Lower lobe of right lung (tissue), 2 donors: ENCODE data around the gene ZNF669. TPM values are rescaled to one million over a fixed set of nuclear protein-coding genes. Genes with fewer than 3 reads are reported as not detected.
A peak's percentile ranks its signal among the peaks of the same experiment; 100 is the strongest.

ENCODE experiments used
- ATAC-seq, 2 donors: fragments of 200-7000 bp; cut with Tn5 transposase; one replicate each; pipeline ENCODE4 v1.9.1; 2020 to 2022; ENCODE audit warnings: mild to moderate bottlenecking in 2 of 2, moderate library complexity in 2 of 2
- DNase-seq: peaks from one replicate; pipeline ENCODE4 v3.0.0-alpha.2; 2020
- H3K27ac ChIP-seq: fragments of 200-600 bp; one replicate; pipeline ENCODE4 v1.8.0; 2022
- H3K27me3 ChIP-seq: fragments of 200-600 bp; one replicate; pipeline ENCODE4 v1.8.0; 2022; ENCODE audit warnings: low read depth
- H3K36me3 ChIP-seq: fragments of 200-600 bp; one replicate; pipeline ENCODE4 v1.8.0; 2022; ENCODE audit warnings: mild to moderate bottlenecking
- H3K4me1 ChIP-seq: fragments of 200-600 bp; one replicate; pipeline ENCODE4 v1.8.0; 2022
- H3K4me3 ChIP-seq: fragments of 200-600 bp; one replicate; pipeline ENCODE4 v1.8.0; 2022; ENCODE audit warnings: mild to moderate bottlenecking
- H3K9me3 ChIP-seq: fragments of 200-600 bp; one replicate; pipeline ENCODE4 v1.8.0; 2022
- CTCF ChIP-seq: fragments of 200-600 bp; IDR thresholded peaks from one replicate; pipeline ENCODE4 v1.8.0; 2022; ENCODE audit warnings: antibody characterized with exemption, mild to moderate bottlenecking
- intact Hi-C: fragments of 100-400 bp; cut with DNase I; formaldehyde crosslinking; loops from one replicate; pipeline ENCODE4 v1.11.0; 2022
- total RNA-seq: library from RNA; stranded (reverse); fragmentation: NEBNext Ultra II Directional; extraction: Animal tissue kit (Norgen Biotek cat#: 25700); gene quantifications from one replicate; pipeline ENCODE4 v1.2.1, GENCODE V29; 2021
- donor health status: DM: no; HTN: yes; CAD: no; lungs with severe emphysema.

Gene ZNF669
- total RNA-seq, 1 donor from 2014 or later, result 9.0 TPM

GRCh38 chr1:247096958-247097357 lies 7.2 kb downstream of the ZNF669 start:
- no peak for TF ChIP-seq CTCF
- H3K36me3 ChIP-seq, result peaks cover 29% of the 10 kb centered on the region
- H3K4me1 ChIP-seq, result no peaks in the 10 kb centered on the region
- ATAC-seq, result no peak
- H3K9me3 ChIP-seq, result peaks cover 60% of the 10 kb centered on the region
- no peak for DNase-seq
- no peaks in the 10 kb centered on the region for H3K27me3 ChIP-seq
- H3K4me3 ChIP-seq, result no peak overlapping the region
- H3K27ac ChIP-seq, result no peak overlapping the region
- intact Hi-C loops, result no loop called here

- intact Hi-C loops, result no loop called here
- DNase-seq (no peak), ATAC-seq (no peak)
- H3K4me3 ChIP-seq, result no peak overlapping the region
- H3K4me1 ChIP-seq, result no peaks in the 10 kb centered on the region
- peaks cover 56% of the 10 kb centered on the region for H3K9me3 ChIP-seq
- no peak for TF ChIP-seq CTCF
- no peak overlapping the region for H3K27ac ChIP-seq
- no peaks in the 10 kb centered on the region for H3K27me3 ChIP-seq
- H3K36me3 ChIP-seq, result peaks cover 25% of the 10 kb centered on the region
Measured at GRCh38 chr1:247096544-247096943, 7.6 kb downstream of the ZNF669 start.

GRCh38 chr1:247096112-247096511 lies 8.0 kb downstream of the ZNF669 start:
- Histone ChIP-seq H3K36me3 (peaks cover 21% of the 10 kb centered on the region), H3K4me3 (no peak overlapping the region), H3K27ac (no peak overlapping the region), H3K27me3 (no peaks in the 10 kb centered on the region), H3K4me1 (no peaks in the 10 kb centered on the region), H3K9me3 (peaks cover 52% of the 10 kb centered on the region)
- intact Hi-C loops, result no loop called here
- no peak for DNase-seq
- TF ChIP-seq CTCF, result no peak
- no peak for ATAC-seq

GRCh38 chr1:247090455-247090854 lies 13.7 kb downstream of the ZNF669 start:
- no peak overlapping the region for H3K27ac ChIP-seq
- DNase-seq, result no peak
- TF ChIP-seq CTCF, result no peak
- H3K4me3 ChIP-seq, result no peak overlapping the region
- ATAC-seq, result peak in 1 of 2 donors; percentile 12
- peaks cover 8% of the 10 kb centered on the region for H3K9me3 ChIP-seq
- H3K4me1 ChIP-seq, result no peaks in the 10 kb centered on the region
- no peaks in the 10 kb centered on the region for H3K27me3 ChIP-seq
- no peaks in the 10 kb centered on the region for H3K36me3 ChIP-seq
- intact Hi-C loops, result no loop called here

- Histone ChIP-seq H3K9me3 (peaks cover 8% of the 10 kb centered on the region), H3K36me3 (no peaks in the 10 kb centered on the region), H3K4me1 (no peaks in the 10 kb centered on the region), H3K27ac (no peak overlapping the region), H3K4me3 (no peak overlapping the region), H3K27me3 (no peaks in the 10 kb centered on the region)
- no peak for TF ChIP-seq CTCF
- intact Hi-C loops, result no loop called here
- ATAC-seq, result no peak
- no peak for DNase-seq
Measured at GRCh38 chr1:247089616-247090375, 14.4 kb downstream of the ZNF669 start.
